ENCODE measurements around the gene GABRR2.
"Not testable (repeated sequence)": the region's sequence is repeated elsewhere in the genome, so short reads cannot be mapped to it uniquely, and the experiment has no call there.

GRCh38 chr6:89233605-89234004 lies 81.5 kb downstream of the GABRR2 start:
- TF ChIP-seq CTCF (conservative IDR thresholded peaks at IDR 0.05); ZFX (IDR thresholded peaks at IDR 0.05): not testable (repeated sequence)

Measured in C4-2B (cell line).